Calu3 (cell line): ENCODE data around the gene SMARCD3. TPM values are rescaled to one million over a fixed set of nuclear protein-coding genes. Genes with fewer than 3 reads are reported as not detected.

Source experiments
- BruUV-seq: library from RNA; stranded (reverse); fragments of 400-500 nt; replicated peaks from 2 replicates; lab custom pipeline; 2021; lab: Mats Ljungman, UMichigan
- CTCF ChIA-PET: fragments of 300-600 bp; sonication (Branson Sonifier 250); formaldehyde crosslinking; loops from one replicate; lab custom pipeline; 2022; ENCODE audit warnings: antibody characterized with exemption; lab: Charles Lee
- DNase-seq: peaks from one replicate; pipeline ENCODE4 v3.0.0; 2022
- H3K27ac Mint-ChIP-seq: one replicate; pipeline ENCODE4 v1.8.0; 2022; ENCODE audit warnings: mixed read lengths; ENCODE audit not compliant: unreplicated experiment
- H3K27me3 Mint-ChIP-seq: one replicate; pipeline ENCODE4 v1.8.0; 2022; ENCODE audit warnings: mixed read lengths; ENCODE audit not compliant: unreplicated experiment
- H3K36me3 Mint-ChIP-seq: one replicate; pipeline ENCODE4 v1.8.0; 2022; ENCODE audit warnings: mild to moderate bottlenecking, moderate library complexity, mixed read lengths; ENCODE audit not compliant: insufficient read depth, unreplicated experiment
- H3K4me1 Mint-ChIP-seq: one replicate; pipeline ENCODE4 v1.8.0; 2022; ENCODE audit warnings: mild to moderate bottlenecking, low read depth, mixed read lengths; ENCODE audit not compliant: unreplicated experiment
- H3K4me3 Mint-ChIP-seq: one replicate; pipeline ENCODE4 v1.8.0; 2022; ENCODE audit warnings: mild to moderate bottlenecking, low read depth, moderate library complexity, mixed read lengths; ENCODE audit not compliant: unreplicated experiment
- H3K9me3 Mint-ChIP-seq: one replicate; pipeline ENCODE4 v1.8.0; 2022; ENCODE audit warnings: low read depth, mixed read lengths; ENCODE audit not compliant: unreplicated experiment
- intact Hi-C: fragments of 100-400 bp; cut with micrococcal nuclease; formaldehyde crosslinking; loops from one replicate; pipeline ENCODE4 v1.10.0; 2022; ENCODE audit not compliant: unreplicated experiment
- total RNA-seq: library from RNA; stranded (reverse); gene quantifications from 2 replicates; pipeline ENCODE4 v1.2.3, GENCODE V29; 2022
- TF ChIP-seq, protein P1 (sequence below): fragments of 200-600 bp; IDR thresholded peaks from one replicate; pipeline ENCODE4 v1.8.0; 2022; ENCODE audit warnings: antibody characterized with exemption; ENCODE audit not compliant: unreplicated experiment

The SMARCD3 gene
- total RNA-seq, 1 experiment from 2014 or later: 2.3 TPM

DNA sequence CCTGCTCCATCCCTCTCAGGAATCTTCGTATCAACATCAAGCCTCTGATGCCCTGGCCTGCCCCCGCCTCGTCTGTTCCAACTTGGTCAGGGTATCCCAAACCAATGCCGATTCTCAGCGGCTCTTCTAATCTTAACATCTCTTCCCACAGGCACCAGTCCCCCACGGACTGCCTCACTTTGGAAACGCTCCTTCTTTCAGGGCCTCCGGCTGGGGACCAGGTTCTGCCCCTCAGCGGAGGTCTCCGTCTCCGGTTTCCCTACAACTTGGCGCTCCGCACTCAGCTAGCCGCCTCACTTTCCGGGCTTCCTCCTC is 22.0 kb downstream of the SMARCD3 start:
- intact Hi-C loops: no loop called here
- H3K4me1 Mint-ChIP-seq: peaks cover 15% of the 10 kb centered on the region
- H3K27ac Mint-ChIP-seq: peak overlapping the region; percentile 87
- CTCF ChIA-PET: interaction anchor here (1.0 to 1.6 kb wide), 3 partner anchors 17 to 103 kb away, joined by 3 to 14 read pairs (median 5); no protein-coding TSS in a partner anchor
- H3K27me3 Mint-ChIP-seq: no peaks in the 10 kb centered on the region
- TF ChIP-seq, protein P1, sequence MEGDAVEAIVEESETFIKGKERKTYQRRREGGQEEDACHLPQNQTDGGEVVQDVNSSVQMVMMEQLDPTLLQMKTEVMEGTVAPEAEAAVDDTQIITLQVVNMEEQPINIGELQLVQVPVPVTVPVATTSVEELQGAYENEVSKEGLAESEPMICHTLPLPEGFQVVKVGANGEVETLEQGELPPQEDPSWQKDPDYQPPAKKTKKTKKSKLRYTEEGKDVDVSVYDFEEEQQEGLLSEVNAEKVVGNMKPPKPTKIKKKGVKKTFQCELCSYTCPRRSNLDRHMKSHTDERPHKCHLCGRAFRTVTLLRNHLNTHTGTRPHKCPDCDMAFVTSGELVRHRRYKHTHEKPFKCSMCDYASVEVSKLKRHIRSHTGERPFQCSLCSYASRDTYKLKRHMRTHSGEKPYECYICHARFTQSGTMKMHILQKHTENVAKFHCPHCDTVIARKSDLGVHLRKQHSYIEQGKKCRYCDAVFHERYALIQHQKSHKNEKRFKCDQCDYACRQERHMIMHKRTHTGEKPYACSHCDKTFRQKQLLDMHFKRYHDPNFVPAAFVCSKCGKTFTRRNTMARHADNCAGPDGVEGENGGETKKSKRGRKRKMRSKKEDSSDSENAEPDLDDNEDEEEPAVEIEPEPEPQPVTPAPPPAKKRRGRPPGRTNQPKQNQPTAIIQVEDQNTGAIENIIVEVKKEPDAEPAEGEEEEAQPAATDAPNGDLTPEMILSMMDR: no peak
- no TSS peak for BruUV-seq
- no peaks in the 10 kb centered on the region for H3K9me3 Mint-ChIP-seq
- H3K36me3 Mint-ChIP-seq: peaks cover 49% of the 10 kb centered on the region
- peak overlapping the region; percentile 88 for H3K4me3 Mint-ChIP-seq
- DNase-seq: no peak

DNA sequence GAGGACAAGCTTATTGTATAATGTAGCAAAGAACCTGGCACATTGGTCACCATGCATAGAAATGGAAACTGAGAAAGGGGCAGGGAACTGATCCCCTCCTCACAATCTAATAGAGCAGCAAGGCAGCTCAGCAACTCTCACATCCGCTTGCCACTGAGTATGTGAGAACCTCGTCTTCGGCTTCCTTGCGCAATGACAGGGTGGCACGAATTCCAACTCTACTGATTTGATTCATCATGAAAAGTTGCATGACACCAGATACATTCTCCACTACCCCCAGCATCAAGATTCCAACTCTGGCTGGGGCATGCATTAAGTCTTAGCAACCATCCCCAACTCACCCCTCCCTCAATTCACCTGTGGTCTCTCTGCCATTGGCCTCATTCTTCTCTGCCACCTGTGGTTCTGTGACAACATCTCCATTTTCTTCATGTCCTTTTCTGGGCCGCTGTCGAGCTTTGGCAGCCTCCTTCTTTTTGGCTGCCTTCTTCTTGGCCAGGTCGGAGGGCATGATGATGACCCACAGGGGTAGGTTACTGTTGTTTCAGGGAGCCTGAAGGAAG is 22.5 kb downstream of the SMARCD3 start:
- CTCF ChIA-PET: interaction anchor here (1.6 kb wide), 1 partner anchor 17 kb away, joined by 14 read pairs; no protein-coding TSS in a partner anchor
- TF ChIP-seq, protein P1: no peak
- no TSS peak for BruUV-seq
- peaks cover 53% of the 10 kb centered on the region for H3K36me3 Mint-ChIP-seq
- H3K27me3 Mint-ChIP-seq: no peaks in the 10 kb centered on the region
- peak overlapping the region; percentile 87 for H3K27ac Mint-ChIP-seq
- DNase-seq: no peak
- H3K4me1 Mint-ChIP-seq: peaks cover 12% of the 10 kb centered on the region
- no peaks in the 10 kb centered on the region for H3K9me3 Mint-ChIP-seq
- intact Hi-C loops: no loop called here
- peak overlapping the region; percentile 88 for H3K4me3 Mint-ChIP-seq

DNA sequence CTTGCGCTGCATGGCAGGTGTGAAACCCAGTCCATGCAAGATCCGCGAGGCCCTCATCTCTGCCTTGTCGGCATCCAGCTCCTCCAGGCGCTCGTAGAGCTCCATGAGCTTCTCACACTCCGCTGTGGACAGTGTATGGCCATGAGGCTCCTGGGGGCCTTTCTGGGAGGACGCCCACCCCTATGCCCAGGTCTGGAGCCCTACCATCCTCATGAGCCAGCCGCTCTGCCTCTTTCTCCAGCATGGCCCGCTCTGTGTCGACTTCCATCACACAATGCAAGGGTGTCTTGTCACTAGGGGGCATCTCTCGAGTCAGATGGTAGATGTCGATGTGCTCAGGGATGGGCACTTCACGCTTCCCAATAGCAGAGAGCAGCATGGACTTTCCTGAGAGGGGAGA is 24.8 kb downstream of the SMARCD3 start:
- Mint-ChIP-seq H3K4me1 (peaks cover 12% of the 10 kb centered on the region), H3K9me3 (no peaks in the 10 kb centered on the region), H3K36me3 (peaks cover 69% of the 10 kb centered on the region), H3K27ac (no peak overlapping the region), H3K4me3 (no peak overlapping the region), H3K27me3 (no peaks in the 10 kb centered on the region)
- CTCF ChIA-PET: interaction anchor here (0.6 kb wide), 1 partner anchor 91 kb away, joined by 3 read pairs; no protein-coding TSS in a partner anchor
- intact Hi-C loops: no loop called here
- DNase-seq: no peak
- no TSS peak for BruUV-seq
- TF ChIP-seq, protein P1: no peak

DNA sequence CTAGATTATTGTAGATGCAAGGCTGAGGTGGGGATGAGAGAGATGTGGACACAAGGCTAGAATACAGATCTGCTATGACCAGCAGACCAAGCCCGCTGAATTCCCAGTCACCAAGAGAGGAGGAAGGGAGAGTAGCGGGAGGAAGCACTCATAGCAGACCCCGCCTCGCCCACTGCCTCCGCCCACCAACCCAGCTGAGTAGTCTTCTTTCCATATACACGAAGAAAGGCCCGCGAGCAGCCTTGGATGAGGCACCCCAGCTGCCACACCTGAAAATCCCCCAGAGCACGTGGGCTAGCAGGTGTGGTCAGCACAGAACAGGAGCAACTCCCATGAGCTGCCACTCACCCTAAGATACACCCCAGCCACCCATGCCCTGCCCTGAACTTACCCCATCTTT is 30.3 kb downstream of the SMARCD3 start:
- intact Hi-C loops: no loop called here
- no peak for DNase-seq
- Mint-ChIP-seq H3K27me3 (no peaks in the 10 kb centered on the region), H3K4me1 (no peaks in the 10 kb centered on the region), H3K27ac (no peak overlapping the region), H3K9me3 (no peaks in the 10 kb centered on the region), H3K4me3 (no peak overlapping the region), H3K36me3 (peaks cover 55% of the 10 kb centered on the region)
- TF ChIP-seq, protein P1: no peak
- no TSS peak for BruUV-seq
- CTCF ChIA-PET: no interaction called here
